IMR-90 (cell line): ENCODE measurements around the gene RAP1GAP2. TPM values are rescaled to one million over a fixed set of nuclear protein-coding genes. Genes with fewer than 3 reads are reported as not detected.
A peak's percentile ranks its signal among the peaks of the same experiment; 100 is the strongest.
"Not testable (repeated sequence)": the region's sequence is repeated elsewhere in the genome, so short reads cannot be mapped to it uniquely, and the experiment has no call there.

Experiments
- ATAC-seq: fragments of 200-7000 bp; cut with Tn5 transposase; 2 replicates; pipeline ENCODE4 v1.9.1; 2020; ENCODE audit warnings: low read depth, mild to moderate bottlenecking, moderate library complexity
- BruUV-seq: library from RNA; stranded (reverse); fragments of 400-500 nt; replicated peaks from 2 replicates; lab custom pipeline; 2021; lab: Mats Ljungman, UMichigan
- CTCF ChIA-PET: fragments of 300-600 bp; formaldehyde crosslinking; extraction: SDS; loops from one replicate; lab custom pipeline; 2021; ENCODE audit warnings: antibody characterized with exemption; lab: Yijun Ruan, JAX
- POLR2A ChIA-PET: fragments of 300-600 bp; sonication (Branson Sonifier 250); formaldehyde crosslinking; loops from one replicate; lab custom pipeline; 2022; ENCODE audit warnings: antibody characterized with exemption; ENCODE audit not compliant: unreplicated experiment; lab: Charles Lee
- DNase-seq: peaks from one replicate; pipeline ENCODE4 v3.0.0; 2013
- H2AFZ ChIP-seq: replicated peaks from 2 replicates; pipeline ENCODE3; 2013; ENCODE audit warnings: low read length, mild to moderate bottlenecking; ENCODE audit not compliant: poor library complexity
- H2AK5ac ChIP-seq: 2 replicates; pipeline ENCODE4 v1.6.1; 2013; ENCODE audit warnings: low read depth, low read length, inconsistent platforms
- H2AK9ac ChIP-seq: replicated peaks from 2 replicates; pipeline ENCODE3; 2013; ENCODE audit warnings: mild to moderate bottlenecking, low read depth, low read length, moderate library complexity; ENCODE audit not compliant: poor library complexity
- H2BK120ac ChIP-seq: 2 replicates; pipeline ENCODE4 v1.6.1; 2013; ENCODE audit warnings: low read depth, low read length, inconsistent platforms
- H2BK15ac ChIP-seq: 3 replicates; pipeline ENCODE4 v1.6.1; 2013; ENCODE audit warnings: low read depth, low read length, inconsistent platforms
- H2BK20ac ChIP-seq: 2 replicates; pipeline ENCODE4 v1.6.1; 2013; ENCODE audit warnings: low read depth, mild to moderate bottlenecking, inconsistent platforms, low read length, moderate library complexity
- H2BK5ac ChIP-seq: 2 replicates; pipeline ENCODE4 v1.6.1; 2013; ENCODE audit warnings: mild to moderate bottlenecking, low read depth, low read length, inconsistent platforms; ENCODE audit not compliant: poor library complexity, severe bottlenecking
- H3K14ac ChIP-seq: replicated peaks from 2 replicates; pipeline ENCODE4 v1.6.1; 2013; ENCODE audit warnings: low read depth, low read length, inconsistent platforms
- H3K18ac ChIP-seq: 2 replicates; pipeline ENCODE4 v1.6.1; 2013; ENCODE audit warnings: low read depth, low read length, control low read depth
- H3K23ac ChIP-seq: 2 replicates; pipeline ENCODE4 v1.6.1; 2013; ENCODE audit warnings: low read depth, low read length, inconsistent platforms
- H3K27ac ChIP-seq: 2 replicates; pipeline ENCODE4 v1.5.1; 2013; ENCODE audit warnings: mild to moderate bottlenecking, control low read depth, low read length; ENCODE audit not compliant: insufficient read depth
- H3K27me3 ChIP-seq: 2 replicates; pipeline ENCODE4 v1.6.1; 2013; ENCODE audit warnings: low read length; ENCODE audit not compliant: control insufficient read depth, insufficient read depth
- H3K36me3 ChIP-seq: 2 replicates; pipeline ENCODE4 v1.6.1; 2013; ENCODE audit warnings: low read length, mixed read lengths; ENCODE audit not compliant: control insufficient read depth, insufficient read depth
- H3K4ac ChIP-seq: 2 replicates; pipeline ENCODE4 v1.6.1; 2013; ENCODE audit warnings: low read depth, low read length, inconsistent platforms
- H3K4me1 ChIP-seq: 2 replicates; pipeline ENCODE4 v1.6.1; 2013; ENCODE audit warnings: low read length, mixed read lengths; ENCODE audit not compliant: control insufficient read depth, insufficient read depth
- H3K4me2 ChIP-seq: 2 replicates; pipeline ENCODE4 v1.6.1; 2013; ENCODE audit warnings: low read depth, mild to moderate bottlenecking, control low read depth, low read length, moderate library complexity
- H3K4me3 ChIP-seq: 2 replicates; pipeline ENCODE4 v1.5.1; 2013; ENCODE audit warnings: low read depth, mild to moderate bottlenecking, control low read depth, low read length, moderate library complexity; ENCODE audit not compliant: insufficient read depth
- H3K56ac ChIP-seq: 2 replicates; pipeline ENCODE4 v1.6.1; 2013; ENCODE audit warnings: low read length, inconsistent platforms; ENCODE audit not compliant: insufficient read depth; ENCODE audit errors: extremely low read depth
- H3K79me1 ChIP-seq, 2 experiments: 2 replicates each; pipeline ENCODE4 v1.6.1; 2013; ENCODE audit warnings: low read length in 2 of 2, inconsistent platforms in 1 of 2, low read depth in 1 of 2
- H3K9ac ChIP-seq: 2 replicates; pipeline ENCODE4 v1.6.1; 2013; ENCODE audit warnings: low read depth, low read length, control low read depth
- H3K9me1 ChIP-seq: 2 replicates; pipeline ENCODE4 v1.6.1; 2013; ENCODE audit warnings: low read length, inconsistent platforms; ENCODE audit not compliant: insufficient read depth
- H3K9me3 ChIP-seq: 2 replicates; pipeline ENCODE4 v1.6.1; 2013; ENCODE audit warnings: low read length; ENCODE audit not compliant: control insufficient read depth, insufficient read depth
- H4K20me1 ChIP-seq: 2 replicates; pipeline ENCODE4 v1.6.1; 2013; ENCODE audit warnings: low read length, inconsistent platforms; ENCODE audit not compliant: insufficient read depth
- H4K5ac ChIP-seq: 2 replicates; pipeline ENCODE4 v1.6.1; 2013; ENCODE audit warnings: mild to moderate bottlenecking, low read depth, low read length, control low read depth
- H4K8ac ChIP-seq, 2 experiments: 2 replicates each; pipeline ENCODE4 v1.6.1; 2013; ENCODE audit warnings: low read depth in 2 of 2, low read length in 2 of 2, control low read depth in 1 of 2, inconsistent platforms in 1 of 2
- H4K91ac ChIP-seq: 2 replicates; pipeline ENCODE4 v1.6.1; 2013; ENCODE audit warnings: low read depth, low read length, inconsistent platforms; ENCODE audit not compliant: insufficient read depth
- WGBS, 2 experiments: methylation state at CpG; one replicate each; pipeline versions ENCODE4 v1.1.5 to v1.1.7; 2013; ENCODE audit warnings: missing lambda C conversion rate in 2 of 2; ENCODE audit not compliant: insufficient read length in 1 of 2; ENCODE audit errors: extremely low coverage in 2 of 2; 5-methylcytosine and 5-hydroxymethylcytosine counted together
- dilution Hi-C: fragments of 300-500 bp; cut with HindIII; formaldehyde crosslinking; loops from one replicate; pipeline ENCODE4 v1.14.3; 2018; ENCODE audit warnings: low sequenced_read_pairs; ENCODE audit not compliant: unreplicated experiment
- in situ Hi-C: fragments of 300-500 bp; cut with MboI; formaldehyde crosslinking; loops from 3 replicates; pipeline ENCODE4 v1.14.3; 2019; ENCODE audit warnings: low sequenced_read_pairs, inconsistent platforms, mixed read lengths
- intact Hi-C: fragments of 100-400 bp; cut with micrococcal nuclease; formaldehyde crosslinking; loops from 2 replicates; pipeline ENCODE4 v1.10.0; 2022
- polyA plus RNA-seq, 3 experiments: library from polyadenylated mRNA; depleted of rRNA; stranded (reverse); fragments of >200 nt; gene quantifications; 2 replicates each; pipeline ENCODE4 v1.2.3, GENCODE V29; 2012; ENCODE audit warnings: low replicate concordance in 1 of 3
- total RNA-seq: library from RNA; depleted of rRNA; stranded (reverse); fragments of >200 nt; gene quantifications from 2 replicates; pipeline ENCODE4 v1.2.3, GENCODE V29; 2012

RAP1GAP2 gene
- total and polyA plus RNA-seq, 2 of the 4 experiments (the other 2 are of a cell fraction) = 5.7 to 7.5 TPM

DNA sequence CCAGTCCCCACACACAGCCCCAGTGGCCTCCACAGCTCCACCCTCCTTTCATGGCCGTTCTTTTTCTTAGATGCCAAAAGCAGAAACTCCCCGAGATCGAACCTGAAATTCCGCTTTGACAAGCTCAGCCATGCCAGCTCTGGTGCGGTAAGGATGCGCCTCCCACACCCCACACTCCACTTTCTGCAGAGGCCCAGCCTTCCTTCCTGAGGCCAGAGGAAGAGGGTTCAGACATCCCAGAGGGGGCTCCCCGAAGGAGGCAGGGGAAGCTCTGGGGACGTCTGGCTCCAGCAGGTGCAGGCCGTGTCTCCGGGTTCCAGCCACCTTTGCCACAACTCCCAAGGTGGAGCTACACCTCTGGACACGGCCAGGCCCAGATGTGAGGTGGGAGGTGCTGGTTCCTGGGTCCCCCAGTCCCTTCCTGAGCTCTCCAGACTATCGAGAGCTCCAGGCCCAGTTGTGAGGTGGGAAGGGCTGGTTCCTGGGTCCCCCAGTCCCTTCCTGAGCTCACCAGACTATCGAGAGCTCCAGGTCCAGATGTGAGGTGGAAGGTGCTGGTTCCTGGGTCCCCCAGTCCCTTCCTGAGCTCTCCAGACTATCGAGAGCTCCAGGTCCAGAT, 234.7 kb downstream of the RAP1GAP2 start:
- WGBS, 2 experiments = no CpG with 5 or more reads among the region's 14 CpGs
- POLR2A ChIA-PET = not testable (repeated sequence)

More for the DNA sequence above, 234.7 kb downstream of the RAP1GAP2 start:
- Histone ChIP-seq H4K8ac (peak overlapping the region in 1 of 2 experiments; percentile 99; a peak in 2 of 4 replicates), H2AK5ac (peak overlapping the region; percentile 69; the same call in 1 of the 2 replicates), H2BK5ac (peak overlapping the region; percentile 83), H2BK120ac (peak overlapping the region; percentile 54; the same call in 1 of the 2 replicates), H2BK20ac (0 out of 2 replicates have a peak overlapping the region, but pooled peaks have one; percentile 45), H3K4ac (peak overlapping the region; percentile 50; the same call in 1 of the 2 replicates)
- H2BK15ac ChIP-seq, H3K4me1 ChIP-seq, H3K4me3 ChIP-seq, DNase-seq, H3K14ac ChIP-seq, H4K5ac ChIP-seq, ATAC-seq, H2AFZ ChIP-seq, H4K20me1 ChIP-seq, intact Hi-C loops, H3K27me3 ChIP-seq, H3K23ac ChIP-seq, H2AK9ac ChIP-seq, H3K56ac ChIP-seq, H3K27ac ChIP-seq, H3K79me1 ChIP-seq, BruUV-seq, H3K18ac ChIP-seq, H3K9ac ChIP-seq, H3K9me3 ChIP-seq, H3K36me3 ChIP-seq, CTCF ChIA-PET, H4K91ac ChIP-seq, H3K9me1 ChIP-seq, H3K4me2 ChIP-seq, dilution Hi-C loops: not testable (repeated sequence)
- in situ Hi-C loops = loop anchor here (25.0 kb wide), 1 partner anchor 781 kb away; the partner anchor contains the start of gene ITGAE
